GM03348 (cell line): ENCODE data around the gene RIMS1.

Source experiments
- DNase-seq: peaks from one replicate; pipeline ENCODE4 v3.0.0; 2012; ENCODE audit warnings: low spot score

The RIMS1 gene

GRCh38 chr6:72238900-72239299 is 352.6 kb downstream of the RIMS1 start:
- no peak for DNase-seq

GRCh38 chr6:72245565-72245964 is 359.2 kb downstream of the RIMS1 start:
- DNase-seq: no peak

GRCh38 chr6:72246926-72247325 is 360.6 kb downstream of the RIMS1 start:
- no peak for DNase-seq

- DNase-seq: no peak
Observed at GRCh38 chr6:72248621-72249020, 362.3 kb downstream of the RIMS1 start.

GRCh38 chr6:72250664-72251063 is 364.3 kb downstream of the RIMS1 start:
- peak; percentile 6 for DNase-seq

GRCh38 chr6:72260489-72260888 is 374.1 kb downstream of the RIMS1 start:
- DNase-seq: no peak

GRCh38 chr6:72261554-72261953 is 375.2 kb downstream of the RIMS1 start:
- DNase-seq: no peak

- DNase-seq: no peak
Observed at GRCh38 chr6:72262254-72262653, 375.9 kb downstream of the RIMS1 start.

GRCh38 chr6:72267470-72267869 is 381.1 kb downstream of the RIMS1 start:
- no peak for DNase-seq

- no peak for DNase-seq
Observed at GRCh38 chr6:72271531-72271930, 385.2 kb downstream of the RIMS1 start.

GRCh38 chr6:72272958-72273357 is 386.6 kb downstream of the RIMS1 start:
- DNase-seq: no peak

- no peak for DNase-seq
Observed at GRCh38 chr6:72275888-72276287, 389.5 kb downstream of the RIMS1 start.

GRCh38 chr6:72282201-72282600 is 395.9 kb downstream of the RIMS1 start:
- DNase-seq: no peak

- DNase-seq: no peak
Observed at GRCh38 chr6:72283571-72283970, 397.2 kb downstream of the RIMS1 start.

GRCh38 chr6:72286911-72287311 is 400.6 kb downstream of the RIMS1 start:
- peak; percentile 36 for DNase-seq

- DNase-seq: no peak
Observed at GRCh38 chr6:72287801-72288200, 401.5 kb downstream of the RIMS1 start.

GRCh38 chr6:72288592-72288991 is 402.2 kb downstream of the RIMS1 start:
- no peak for DNase-seq

- DNase-seq: no peak
Observed at GRCh38 chr6:72290620-72291019, 404.3 kb downstream of the RIMS1 start.

GRCh38 chr6:72296375-72296774 is 410.0 kb downstream of the RIMS1 start:
- DNase-seq: no peak

GRCh38 chr6:72305971-72306370 is 419.6 kb downstream of the RIMS1 start:
- DNase-seq: no peak

GRCh38 chr6:72316675-72317380 is 430.5 kb downstream of the RIMS1 start:
- no peak for DNase-seq

- peak; percentile 8 for DNase-seq
Observed at GRCh38 chr6:72321788-72322187, 435.4 kb downstream of the RIMS1 start.

GRCh38 chr6:72322771-72323170 is 436.4 kb downstream of the RIMS1 start:
- no peak for DNase-seq

GRCh38 chr6:72324591-72324990 is 438.2 kb downstream of the RIMS1 start:
- DNase-seq: no peak
